Measurements from ENCODE around the gene SDK2. TPM values are rescaled to one million over a fixed set of nuclear protein-coding genes. Genes with fewer than 3 reads are reported as not detected.
A peak's percentile ranks its signal among the peaks of the same experiment; 100 is the strongest.

Gene SDK2
- polyA plus RNA-seq, 3 donors from 2014 or later = not detected

GRCh38 chr17:73576556-73577098 lies 67.6 kb downstream of the SDK2 start:
- H3K27ac Mint-ChIP-seq = no peak overlapping the region
- peaks cover 6 to 10% (median 7%) of the 10 kb centered on the region in 3 donors for H3K27me3 Mint-ChIP-seq (ENCODE audit: low read depth in 3 of 3)
- no peaks in the 10 kb centered on the region for H3K4me1 Mint-ChIP-seq
- DNase-seq = no peak
- H3K9me3 Mint-ChIP-seq = no peaks in the 10 kb centered on the region
- H3K36me3 Mint-ChIP-seq = no peaks in the 10 kb centered on the region
- no peak overlapping the region for H3K4me3 Mint-ChIP-seq

- DNase-seq = no peak
- H3K9me3 Mint-ChIP-seq = no peaks in the 10 kb centered on the region
- H3K4me3 Mint-ChIP-seq = no peak overlapping the region
- peaks cover 5 to 10% (median 7%) of the 10 kb centered on the region in 3 donors for H3K27me3 Mint-ChIP-seq (ENCODE audit: low read depth in 3 of 3)
- H3K27ac Mint-ChIP-seq = no peak overlapping the region
- H3K4me1 Mint-ChIP-seq = no peaks in the 10 kb centered on the region
- no peaks in the 10 kb centered on the region for H3K36me3 Mint-ChIP-seq
Measured at GRCh38 chr17:73575470-73576221, 68.6 kb downstream of the SDK2 start.

- H3K27me3 Mint-ChIP-seq (ENCODE audit: low read depth in 3 of 3) = peaks cover 5 to 9% (median 7%) of the 10 kb centered on the region in 3 donors
- H3K4me3 Mint-ChIP-seq = no peak overlapping the region
- no peak for DNase-seq
- no peaks in the 10 kb centered on the region for H3K9me3 Mint-ChIP-seq
- peaks cover 4 to 15% of the 10 kb centered on the region in 2 donors for H3K4me1 Mint-ChIP-seq
- H3K36me3 Mint-ChIP-seq = no peaks in the 10 kb centered on the region
- H3K27ac Mint-ChIP-seq = no peak overlapping the region
Measured at GRCh38 chr17:73571511-73572130, 72.6 kb downstream of the SDK2 start.

GRCh38 chr17:73569762-73570319 lies 74.4 kb downstream of the SDK2 start:
- H3K9me3 Mint-ChIP-seq = no peaks in the 10 kb centered on the region
- H3K4me1 Mint-ChIP-seq = peaks cover 4 to 15% of the 10 kb centered on the region in 2 donors
- H3K36me3 Mint-ChIP-seq = no peaks in the 10 kb centered on the region
- no peak overlapping the region for H3K4me3 Mint-ChIP-seq
- H3K27me3 Mint-ChIP-seq (ENCODE audit: low read depth in 3 of 3) = peaks cover 2 to 8% (median 5%) of the 10 kb centered on the region in 3 donors
- H3K27ac Mint-ChIP-seq = no peak overlapping the region
- DNase-seq = no peak

GRCh38 chr17:73568934-73569333 lies 75.3 kb downstream of the SDK2 start:
- peaks cover 2 to 8% (median 6%) of the 10 kb centered on the region in 3 donors for H3K27me3 Mint-ChIP-seq (ENCODE audit: low read depth in 3 of 3)
- H3K27ac Mint-ChIP-seq = no peak overlapping the region
- DNase-seq = no peak
- H3K36me3 Mint-ChIP-seq = no peaks in the 10 kb centered on the region
- peaks cover 4 to 15% of the 10 kb centered on the region in 2 donors for H3K4me1 Mint-ChIP-seq
- H3K9me3 Mint-ChIP-seq = no peaks in the 10 kb centered on the region
- H3K4me3 Mint-ChIP-seq = no peak overlapping the region

- H3K27ac Mint-ChIP-seq = no peak overlapping the region
- H3K4me3 Mint-ChIP-seq = no peak overlapping the region
- no peaks in the 10 kb centered on the region for H3K9me3 Mint-ChIP-seq
- DNase-seq = peak in 2 of 3 donors; percentile 16 to 28
- H3K4me1 Mint-ChIP-seq = peaks cover 4 to 15% of the 10 kb centered on the region in 2 donors
- H3K36me3 Mint-ChIP-seq = no peaks in the 10 kb centered on the region
- H3K27me3 Mint-ChIP-seq (ENCODE audit: low read depth in 3 of 3) = peaks cover 2 to 5% (median 3%) of the 10 kb centered on the region in 3 donors
Measured at GRCh38 chr17:73566905-73567782, 77.1 kb downstream of the SDK2 start.

GRCh38 chr17:73564843-73565242 lies 79.4 kb downstream of the SDK2 start:
- no peak overlapping the region for H3K4me3 Mint-ChIP-seq
- H3K27me3 Mint-ChIP-seq (ENCODE audit: low read depth in 3 of 3) = peaks cover 2 to 9% (median 3%) of the 10 kb centered on the region in 3 donors
- peaks cover 6 to 15% of the 10 kb centered on the region in 2 donors for H3K4me1 Mint-ChIP-seq
- H3K9me3 Mint-ChIP-seq = no peaks in the 10 kb centered on the region
- H3K27ac Mint-ChIP-seq = no peak overlapping the region
- no peak for DNase-seq
- no peaks in the 10 kb centered on the region for H3K36me3 Mint-ChIP-seq

GRCh38 chr17:73562896-73563295 lies 81.3 kb downstream of the SDK2 start:
- DNase-seq = no peak
- H3K9me3 Mint-ChIP-seq = no peaks in the 10 kb centered on the region
- peaks cover 2 to 7% (median 4%) of the 10 kb centered on the region in 3 donors for H3K27me3 Mint-ChIP-seq (ENCODE audit: low read depth in 3 of 3)
- H3K36me3 Mint-ChIP-seq = no peaks in the 10 kb centered on the region
- H3K27ac Mint-ChIP-seq = no peak overlapping the region
- no peak overlapping the region for H3K4me3 Mint-ChIP-seq
- peaks cover 6 to 9% of the 10 kb centered on the region in 2 donors for H3K4me1 Mint-ChIP-seq

- Mint-ChIP-seq H3K27me3 (ENCODE audit: low read depth in 3 of 3) (peaks cover 2 to 7% (median 4%) of the 10 kb centered on the region in 3 donors), H3K9me3 (no peaks in the 10 kb centered on the region), H3K4me3 (peak overlapping the region in 1 of 5 donors; percentile 49), H3K27ac (no peak overlapping the region), H3K36me3 (no peaks in the 10 kb centered on the region), H3K4me1 (peaks cover 0 to 2% of the 10 kb centered on the region in 2 donors)
- peak in 1 of 3 donors; percentile 26 for DNase-seq
Measured at GRCh38 chr17:73561111-73561510, 83.1 kb downstream of the SDK2 start.

- H3K27ac Mint-ChIP-seq = no peak overlapping the region
- no peak for DNase-seq
- no peaks in the 10 kb centered on the region for H3K36me3 Mint-ChIP-seq
- H3K9me3 Mint-ChIP-seq = no peaks in the 10 kb centered on the region
- H3K4me3 Mint-ChIP-seq = no peak overlapping the region
- H3K27me3 Mint-ChIP-seq (ENCODE audit: low read depth in 3 of 3) = peaks cover 2 to 7% (median 7%) of the 10 kb centered on the region in 3 donors
- peaks cover 0 to 2% of the 10 kb centered on the region in 2 donors for H3K4me1 Mint-ChIP-seq
Measured at GRCh38 chr17:73560661-73561060, 83.6 kb downstream of the SDK2 start.

GRCh38 chr17:73559532-73559931 lies 84.7 kb downstream of the SDK2 start:
- Mint-ChIP-seq H3K27ac (no peak overlapping the region), H3K27me3 (ENCODE audit: low read depth in 3 of 3) (peaks cover 2 to 6% (median 5%) of the 10 kb centered on the region in 3 donors), H3K4me3 (no peak overlapping the region), H3K36me3 (no peaks in the 10 kb centered on the region), H3K9me3 (no peaks in the 10 kb centered on the region), H3K4me1 (peaks cover 0 to 2% of the 10 kb centered on the region in 2 donors)
- no peak for DNase-seq

GRCh38 chr17:73555199-73555960 lies 88.9 kb downstream of the SDK2 start:
- Mint-ChIP-seq H3K27me3 (ENCODE audit: low read depth in 3 of 3) (peaks cover 0 to 6% (median 4%) of the 10 kb centered on the region in 3 donors), H3K36me3 (no peaks in the 10 kb centered on the region), H3K4me1 (peaks cover 0 to 6% of the 10 kb centered on the region in 2 donors), H3K4me3 (no peak overlapping the region), H3K27ac (peak overlapping the region in 1 of 6 donors; percentile 4), H3K9me3 (no peaks in the 10 kb centered on the region)
- DNase-seq = no peak

GRCh38 chr17:73554498-73554897 lies 89.7 kb downstream of the SDK2 start:
- DNase-seq = no peak
- Mint-ChIP-seq H3K9me3 (no peaks in the 10 kb centered on the region), H3K27me3 (ENCODE audit: low read depth in 3 of 3) (peaks cover 0 to 4% (median 4%) of the 10 kb centered on the region in 3 donors), H3K4me1 (peaks cover 0 to 6% of the 10 kb centered on the region in 2 donors), H3K36me3 (no peaks in the 10 kb centered on the region), H3K4me3 (no peak overlapping the region), H3K27ac (no peak overlapping the region)

Measured in immature natural killer cell (primary cell).